ENCODE data around the gene ADAM12. TPM values are rescaled to one million over a fixed set of nuclear protein-coding genes. Genes with fewer than 3 reads are reported as not detected.

Gene ADAM12
- total and polyA plus RNA-seq, 7 donors, result 0.01 to 3.3 (median 0.24) TPM; not detected in 2

- 90 to 96% (median 92%) methylated on average over 4 of the region's 4 CpGs for WGBS, 3 donors
- Histone ChIP-seq H3K4me1 (no peaks in the 10 kb centered on the region), H3K27me3 (ENCODE audit: insufficient read depth in 3 of 3, low read length in 2 of 3) (no peaks in the 10 kb centered on the region), H3K36me3 (ENCODE audit: insufficient read depth in 1 of 2, low read depth in 1 of 2) (no peaks in the 10 kb centered on the region), H3K4me3 (no peak overlapping the region), H3K27ac (no peak overlapping the region), H3K9me3 (no peaks in the 10 kb centered on the region)
- no peak for TF ChIP-seq CTCF (IDR thresholded peaks at IDR 0.05)
- ATAC-seq, result no peak
- intact Hi-C loops (cut with DNase I), result no loop called here
- DNase-seq, result no peak
Measured at GRCh38 chr10:126140746-126141273, 247.5 kb downstream of the ADAM12 start.

- no peak overlapping the region for H3K27ac ChIP-seq
- DNase-seq (no peak), ATAC-seq (no peak)
- H3K9me3 ChIP-seq, result no peaks in the 10 kb centered on the region
- intact Hi-C loops (cut with DNase I), result no loop called here
- H3K36me3 ChIP-seq (ENCODE audit: insufficient read depth in 1 of 2, low read depth in 1 of 2), result no peaks in the 10 kb centered on the region
- no peak overlapping the region for H3K4me3 ChIP-seq
- H3K27me3 ChIP-seq (ENCODE audit: insufficient read depth in 3 of 3, low read length in 2 of 3), result no peaks in the 10 kb centered on the region
- WGBS, 3 donors, result 72 to 84% (median 84%) methylated on average over 4 of the region's 4 CpGs
- no peak for TF ChIP-seq CTCF (IDR thresholded peaks at IDR 0.05)
- H3K4me1 ChIP-seq, result no peaks in the 10 kb centered on the region
Measured at GRCh38 chr10:126137562-126138221, 250.6 kb downstream of the ADAM12 start.

- intact Hi-C loops (cut with DNase I), result no loop called here
- WGBS, 3 donors, result 66 to 70% (median 68%) methylated on average over 8 of the region's 8 CpGs
- no peaks in the 10 kb centered on the region for H3K27me3 ChIP-seq (ENCODE audit: insufficient read depth in 3 of 3, low read length in 2 of 3)
Measured at GRCh38 chr10:126135941-126136595, 252.2 kb downstream of the ADAM12 start.

GRCh38 chr10:126135177-126135576 is 253.1 kb downstream of the ADAM12 start:
- intact Hi-C loops (cut with DNase I), result no loop called here
- Histone ChIP-seq H3K27ac (no peak overlapping the region), H3K4me1 (no peaks in the 10 kb centered on the region), H3K36me3 (ENCODE audit: insufficient read depth in 1 of 2, low read depth in 1 of 2) (no peaks in the 10 kb centered on the region), H3K27me3 (ENCODE audit: insufficient read depth in 3 of 3, low read length in 2 of 3) (no peaks in the 10 kb centered on the region), H3K9me3 (no peaks in the 10 kb centered on the region), H3K4me3 (no peak overlapping the region)
- no peak for TF ChIP-seq CTCF (IDR thresholded peaks at IDR 0.05)
- ATAC-seq, result no peak
- no peak for DNase-seq
- 85 to 91% (median 87%) methylated on average over 4 of the region's 4 CpGs for WGBS, 3 donors

More at GRCh38 chr10:126135941-126136595, 252.2 kb downstream of the ADAM12 start:
- no peaks in the 10 kb centered on the region for H3K4me1 ChIP-seq
- DNase-seq (no peak), ATAC-seq (no peak)
- no peak overlapping the region for H3K27ac ChIP-seq
- no peak overlapping the region for H3K4me3 ChIP-seq
- no peaks in the 10 kb centered on the region for H3K36me3 ChIP-seq (ENCODE audit: insufficient read depth in 1 of 2, low read depth in 1 of 2)
- TF ChIP-seq CTCF (IDR thresholded peaks at IDR 0.05), result no peak
- H3K9me3 ChIP-seq, result no peaks in the 10 kb centered on the region
